Calu3 (cell line): ENCODE results near the gene SNTB2. TPM values are rescaled to one million over a fixed set of nuclear protein-coding genes. Genes with fewer than 3 reads are reported as not detected.
A peak's percentile ranks its signal among the peaks of the same experiment; 100 is the strongest.

Experiments used
- BruUV-seq: library from RNA; stranded (reverse); fragments of 400-500 nt; replicated peaks from 2 replicates; lab custom pipeline; 2021; lab: Mats Ljungman, UMichigan
- CTCF ChIA-PET: fragments of 300-600 bp; sonication (Branson Sonifier 250); formaldehyde crosslinking; loops from one replicate; lab custom pipeline; 2022; ENCODE audit warnings: antibody characterized with exemption; lab: Charles Lee
- DNase-seq: peaks from one replicate; pipeline ENCODE4 v3.0.0; 2022
- H3K27ac Mint-ChIP-seq: one replicate; pipeline ENCODE4 v1.8.0; 2022; ENCODE audit warnings: mixed read lengths; ENCODE audit not compliant: unreplicated experiment
- H3K27me3 Mint-ChIP-seq: one replicate; pipeline ENCODE4 v1.8.0; 2022; ENCODE audit warnings: mixed read lengths; ENCODE audit not compliant: unreplicated experiment
- H3K36me3 Mint-ChIP-seq: one replicate; pipeline ENCODE4 v1.8.0; 2022; ENCODE audit warnings: mild to moderate bottlenecking, moderate library complexity, mixed read lengths; ENCODE audit not compliant: insufficient read depth, unreplicated experiment
- H3K4me1 Mint-ChIP-seq: one replicate; pipeline ENCODE4 v1.8.0; 2022; ENCODE audit warnings: mild to moderate bottlenecking, low read depth, mixed read lengths; ENCODE audit not compliant: unreplicated experiment
- H3K4me3 Mint-ChIP-seq: one replicate; pipeline ENCODE4 v1.8.0; 2022; ENCODE audit warnings: mild to moderate bottlenecking, low read depth, moderate library complexity, mixed read lengths; ENCODE audit not compliant: unreplicated experiment
- H3K9me3 Mint-ChIP-seq: one replicate; pipeline ENCODE4 v1.8.0; 2022; ENCODE audit warnings: low read depth, mixed read lengths; ENCODE audit not compliant: unreplicated experiment
- intact Hi-C: fragments of 100-400 bp; cut with micrococcal nuclease; formaldehyde crosslinking; loops from one replicate; pipeline ENCODE4 v1.10.0; 2022; ENCODE audit not compliant: unreplicated experiment
- total RNA-seq: library from RNA; stranded (reverse); gene quantifications from 2 replicates; pipeline ENCODE4 v1.2.3, GENCODE V29; 2022
- TF ChIP-seq, protein P1 (sequence below): fragments of 200-600 bp; IDR thresholded peaks from one replicate; pipeline ENCODE4 v1.8.0; 2022; ENCODE audit warnings: antibody characterized with exemption; ENCODE audit not compliant: unreplicated experiment

The SNTB2 gene
- total RNA-seq, 1 experiment from 2014 or later: 29.3 TPM

- Mint-ChIP-seq H3K27me3 (no peaks in the 10 kb centered on the region), H3K9me3 (no peaks in the 10 kb centered on the region), H3K36me3 (peaks cover 88% of the 10 kb centered on the region), H3K27ac (no peak overlapping the region), H3K4me3 (no peak overlapping the region), H3K4me1 (peaks cover 33% of the 10 kb centered on the region)
- DNase-seq: no peak
- intact Hi-C loops: no loop called here
- CTCF ChIA-PET: interaction anchor here (0.7 kb wide), 2 partner anchors 422 to 484 kb away, joined by 4 read pairs; no protein-coding TSS in a partner anchor
- BruUV-seq: no TSS peak
- TF ChIP-seq, protein P1, sequence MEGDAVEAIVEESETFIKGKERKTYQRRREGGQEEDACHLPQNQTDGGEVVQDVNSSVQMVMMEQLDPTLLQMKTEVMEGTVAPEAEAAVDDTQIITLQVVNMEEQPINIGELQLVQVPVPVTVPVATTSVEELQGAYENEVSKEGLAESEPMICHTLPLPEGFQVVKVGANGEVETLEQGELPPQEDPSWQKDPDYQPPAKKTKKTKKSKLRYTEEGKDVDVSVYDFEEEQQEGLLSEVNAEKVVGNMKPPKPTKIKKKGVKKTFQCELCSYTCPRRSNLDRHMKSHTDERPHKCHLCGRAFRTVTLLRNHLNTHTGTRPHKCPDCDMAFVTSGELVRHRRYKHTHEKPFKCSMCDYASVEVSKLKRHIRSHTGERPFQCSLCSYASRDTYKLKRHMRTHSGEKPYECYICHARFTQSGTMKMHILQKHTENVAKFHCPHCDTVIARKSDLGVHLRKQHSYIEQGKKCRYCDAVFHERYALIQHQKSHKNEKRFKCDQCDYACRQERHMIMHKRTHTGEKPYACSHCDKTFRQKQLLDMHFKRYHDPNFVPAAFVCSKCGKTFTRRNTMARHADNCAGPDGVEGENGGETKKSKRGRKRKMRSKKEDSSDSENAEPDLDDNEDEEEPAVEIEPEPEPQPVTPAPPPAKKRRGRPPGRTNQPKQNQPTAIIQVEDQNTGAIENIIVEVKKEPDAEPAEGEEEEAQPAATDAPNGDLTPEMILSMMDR: no peak
Measured at GRCh38 chr16:69324013-69324531, 137.1 kb downstream of the SNTB2 start.

GRCh38 chr16:69324585-69325253 lies 137.8 kb downstream of the SNTB2 start:
- TF ChIP-seq, protein P1: no peak
- H3K9me3 Mint-ChIP-seq: no peaks in the 10 kb centered on the region
- peaks cover 88% of the 10 kb centered on the region for H3K36me3 Mint-ChIP-seq
- no peak overlapping the region for H3K27ac Mint-ChIP-seq
- CTCF ChIA-PET: no interaction called here
- no peak overlapping the region for H3K4me3 Mint-ChIP-seq
- peaks cover 33% of the 10 kb centered on the region for H3K4me1 Mint-ChIP-seq
- TSS peak; percentile 40 for BruUV-seq
- intact Hi-C loops: no loop called here
- DNase-seq: no peak
- no peaks in the 10 kb centered on the region for H3K27me3 Mint-ChIP-seq

GRCh38 chr16:69325784-69326171 lies 138.8 kb downstream of the SNTB2 start:
- DNase-seq: no peak
- no TSS peak for BruUV-seq

GRCh38 chr16:69326172-69326873 lies 139.4 kb downstream of the SNTB2 start:
- no TSS peak for BruUV-seq
- CTCF ChIA-PET: interaction anchor here (0.6 to 1.0 kb wide), 3 partner anchors 9 to 435 kb away, joined by 3 to 8 read pairs (median 4); no protein-coding TSS in a partner anchor
- Mint-ChIP-seq H3K4me3 (peak overlapping the region; percentile 15), H3K27ac (no peak overlapping the region), H3K4me1 (peaks cover 33% of the 10 kb centered on the region), H3K27me3 (no peaks in the 10 kb centered on the region), H3K9me3 (no peaks in the 10 kb centered on the region), H3K36me3 (peaks cover 89% of the 10 kb centered on the region)
- DNase-seq: no peak
- intact Hi-C loops: no loop called here
- TF ChIP-seq, protein P1: no peak

More at GRCh38 chr16:69325784-69326171, 138.8 kb downstream of the SNTB2 start:
- no peak overlapping the region for H3K27ac Mint-ChIP-seq
- TF ChIP-seq, protein P1: no peak
- peaks cover 33% of the 10 kb centered on the region for H3K4me1 Mint-ChIP-seq
- H3K27me3 Mint-ChIP-seq: no peaks in the 10 kb centered on the region
- H3K36me3 Mint-ChIP-seq: peaks cover 91% of the 10 kb centered on the region
- CTCF ChIA-PET: interaction anchor here (1.0 kb wide), 1 partner anchor 10 kb away, joined by 8 read pairs; no protein-coding TSS in a partner anchor
- no peaks in the 10 kb centered on the region for H3K9me3 Mint-ChIP-seq
- intact Hi-C loops: no loop called here
- H3K4me3 Mint-ChIP-seq: peak overlapping the region; percentile 15
